CD14-positive monocyte (primary cell): ENCODE results near the gene FOXE1. TPM values are rescaled to one million over a fixed set of nuclear protein-coding genes. Genes with fewer than 3 reads are reported as not detected.

Source experiments
- DNase-seq, 3 donors: peaks; one replicate each; pipeline ENCODE4 v3.0.0-alpha.2; 2011 to 2022
- H2AFZ ChIP-seq: 2 replicates; pipeline ENCODE4 v1.6.0; 2012; ENCODE audit warnings: mild to moderate bottlenecking, low read depth, low read length, inconsistent platforms; ENCODE audit not compliant: insufficient read depth, poor library complexity, severe bottlenecking
- H3K27ac ChIP-seq, 2 donors: 1 replicate in 1 of 2; 2 replicates in 1 of 2; pipeline ENCODE4 v1.5.1; 2012 to 2013; ENCODE audit warnings: low read length in 2 of 2, control low read depth in 1 of 2, inconsistent platforms in 1 of 2, low read depth in 1 of 2, mild to moderate bottlenecking in 1 of 2
- H3K27me3 ChIP-seq, 2 donors: one replicate each; pipeline versions ENCODE4 v1.6.0 to v1.6.1; 2011 to 2013; ENCODE audit warnings: low read length in 2 of 2; ENCODE audit not compliant: control insufficient read depth in 2 of 2, insufficient read depth in 2 of 2
- H3K36me3 ChIP-seq, 2 donors: replicated peaks in 1 of 2; 1 replicate in 1 of 2; 2 replicates in 1 of 2; pipeline versions ENCODE4 v1.5.1 to v1.6.1; 2012 to 2013; ENCODE audit warnings: low read length in 2 of 2, control low read depth in 1 of 2, inconsistent platforms in 1 of 2, mild to moderate bottlenecking in 1 of 2; ENCODE audit not compliant: insufficient read depth in 2 of 2, control insufficient read depth in 1 of 2
- H3K4me1 ChIP-seq, 2 donors: 1 replicate in 1 of 2; 2 replicates in 1 of 2; pipeline versions ENCODE4 v1.5.1 to v1.6.1; 2012 to 2013; ENCODE audit warnings: low read length in 2 of 2, control low read depth in 1 of 2, inconsistent platforms in 1 of 2, mild to moderate bottlenecking in 1 of 2, moderate library complexity in 1 of 2; ENCODE audit not compliant: insufficient read depth in 2 of 2, control insufficient read depth in 1 of 2
- H3K4me2 ChIP-seq: replicated peaks from 2 replicates; pipeline ENCODE3; 2012; ENCODE audit warnings: low read length, moderate library complexity, mild to moderate bottlenecking; ENCODE audit not compliant: poor library complexity, severe bottlenecking; ENCODE audit errors: extremely low read depth
- H3K4me3 ChIP-seq, 3 experiments: fragments of 200-600 bp in 1 of 3; sonication (generic) in 1 of 3; replicated peaks in 1 of 3; 1 replicate in 2 of 3; 2 replicates in 1 of 3; pipeline ENCODE4 v1.5.1; 2011 to 2013; ENCODE audit warnings: low read length in 3 of 3, mild to moderate bottlenecking in 3 of 3, control low read depth in 2 of 3, low read depth in 2 of 3, inconsistent platforms in 1 of 3, moderate library complexity in 1 of 3
- H3K79me2 ChIP-seq: 2 replicates; pipeline ENCODE4 v1.6.0; 2012; ENCODE audit warnings: mild to moderate bottlenecking, control low read depth, inconsistent platforms, low read length, moderate library complexity; ENCODE audit not compliant: insufficient read depth
- H3K9ac ChIP-seq: 2 replicates; pipeline ENCODE4 v1.6.0; 2017; ENCODE audit warnings: low read length, mild to moderate bottlenecking; ENCODE audit not compliant: insufficient read depth, poor library complexity, severe bottlenecking
- H3K9me3 ChIP-seq, 2 donors: replicated peaks in 1 of 2; 1 replicate in 1 of 2; 2 replicates in 1 of 2; pipeline versions ENCODE4 v1.5.1 to v1.6.1; 2012 to 2013; ENCODE audit warnings: low read length in 2 of 2, control low read depth in 1 of 2; ENCODE audit not compliant: control insufficient read depth in 1 of 2, insufficient read depth in 1 of 2
- H4K20me1 ChIP-seq: 2 replicates; pipeline ENCODE4 v1.6.0; 2012; ENCODE audit warnings: mild to moderate bottlenecking, low read length, control low read depth, moderate library complexity; ENCODE audit not compliant: insufficient read depth
- H3K27ac Mint-ChIP-seq, 7 donors: one replicate each; pipeline ENCODE4 v1.8.0; 2020; ENCODE audit warnings: mild to moderate bottlenecking in 7 of 7, mixed read lengths in 7 of 7, moderate library complexity in 6 of 7, inconsistent platforms in 2 of 7
- H3K27me3 Mint-ChIP-seq, 3 donors: one replicate each; pipeline ENCODE4 v1.8.0; 2021 to 2022; ENCODE audit warnings: low read depth in 3 of 3, mild to moderate bottlenecking in 3 of 3, mixed read lengths in 3 of 3, moderate library complexity in 3 of 3, inconsistent platforms in 1 of 3
- H3K36me3 Mint-ChIP-seq, 2 donors: one replicate each; pipeline ENCODE4 v1.8.0; 2020; ENCODE audit warnings: mixed read lengths in 2 of 2, inconsistent platforms in 1 of 2, mild to moderate bottlenecking in 1 of 2
- H3K4me1 Mint-ChIP-seq: one replicate; pipeline ENCODE4 v1.8.0; 2020; ENCODE audit warnings: mild to moderate bottlenecking, mixed read lengths
- H3K4me3 Mint-ChIP-seq, 2 donors: one replicate each; pipeline ENCODE4 v1.8.0; 2020; ENCODE audit warnings: mild to moderate bottlenecking in 2 of 2, mixed read lengths in 2 of 2, moderate library complexity in 1 of 2
- H3K9me3 Mint-ChIP-seq, 7 donors: one replicate each; pipeline ENCODE4 v1.8.0; 2020 to 2022; ENCODE audit warnings: mixed read lengths in 7 of 7, mild to moderate bottlenecking in 6 of 7, moderate library complexity in 6 of 7, inconsistent platforms in 2 of 7
- WGBS: methylation state at CpG from one replicate; pipeline ENCODE4 v1.1.5; 2013; ENCODE audit warnings: missing lambda C conversion rate; ENCODE audit not compliant: insufficient coverage; 5-methylcytosine and 5-hydroxymethylcytosine counted together
- intact Hi-C, 2 donors: fragments of 100-400 bp; cut with micrococcal nuclease; formaldehyde crosslinking; loops; one replicate each; pipeline versions ENCODE4 v1.15.0 to v1.15.1; 2023
- polyA plus RNA-seq, 3 donors: library from polyadenylated mRNA; depleted of rRNA in 1 of 3; unstranded in 2 of 3; stranded (reverse) in 1 of 3; fragments of 300-500 nt in 2 of 3; fragments of >200 nt in 1 of 3; fragmentation: Illumina TruSeq in 2 of 3; gene quantifications; 1 replicate in 2 of 3; 2 replicates in 1 of 3; pipeline ENCODE4 v1.2.3, GENCODE V29; 2012 to 2021
- TF ChIP-seq, protein P1 (sequence below): fragments of 200-600 bp; IDR thresholded peaks from one replicate; pipeline ENCODE4 v1.8.0; 2022; ENCODE audit warnings: antibody characterized with exemption, mild to moderate bottlenecking

The FOXE1 gene
- polyA plus RNA-seq, 3 donors, result 0.01 TPM; not detected in 2

DNA sequence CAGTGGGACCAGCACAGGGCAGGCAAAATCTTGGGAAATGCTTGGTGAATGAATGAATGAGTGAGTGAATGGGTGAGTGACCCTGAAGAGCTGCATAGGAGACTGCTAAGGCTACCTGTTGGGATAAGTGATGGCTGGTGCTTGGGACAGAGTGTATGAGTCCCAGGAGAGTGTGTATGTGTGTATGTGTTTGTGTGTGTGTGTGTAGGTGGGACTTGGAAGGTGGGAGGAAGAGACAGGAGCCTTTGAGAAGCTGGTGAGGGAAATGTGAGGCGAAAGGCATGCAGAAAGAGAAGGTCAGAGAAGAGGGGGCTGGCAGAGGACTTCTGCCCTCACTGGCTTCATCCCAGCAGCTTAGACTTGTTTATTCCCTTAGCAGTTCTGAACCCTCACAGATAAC, 33.3 kb upstream of the FOXE1 start:
- Histone ChIP-seq H3K27ac (no peak overlapping the region), H3K36me3 (no peaks in the 10 kb centered on the region), H3K4me2 (no peak overlapping the region), H3K9me3 (peaks cover 5 to 7% of the 10 kb centered on the region in 2 donors), H3K9ac (no peak overlapping the region), H2AFZ (no peak overlapping the region), H3K27me3 (peaks cover 31 to 49% of the 10 kb centered on the region in 2 donors), H4K20me1 (no peaks in the 10 kb centered on the region), H3K79me2 (no peaks in the 10 kb centered on the region), H3K4me3 (no peak overlapping the region), H3K4me1 (no peaks in the 10 kb centered on the region)
- Mint-ChIP-seq H3K4me3 (peak overlapping the region in 1 of 2 donors; percentile 5), H3K27me3 (peaks cover 16 to 52% (median 17%) of the 10 kb centered on the region in 3 donors), H3K36me3 (no peaks in the 10 kb centered on the region), H3K27ac (no peak overlapping the region), H3K4me1 (no peaks in the 10 kb centered on the region), H3K9me3 (peaks cover 6 to 23% (median 12%) of the 10 kb centered on the region in 7 donors)
- TF ChIP-seq, protein P1, sequence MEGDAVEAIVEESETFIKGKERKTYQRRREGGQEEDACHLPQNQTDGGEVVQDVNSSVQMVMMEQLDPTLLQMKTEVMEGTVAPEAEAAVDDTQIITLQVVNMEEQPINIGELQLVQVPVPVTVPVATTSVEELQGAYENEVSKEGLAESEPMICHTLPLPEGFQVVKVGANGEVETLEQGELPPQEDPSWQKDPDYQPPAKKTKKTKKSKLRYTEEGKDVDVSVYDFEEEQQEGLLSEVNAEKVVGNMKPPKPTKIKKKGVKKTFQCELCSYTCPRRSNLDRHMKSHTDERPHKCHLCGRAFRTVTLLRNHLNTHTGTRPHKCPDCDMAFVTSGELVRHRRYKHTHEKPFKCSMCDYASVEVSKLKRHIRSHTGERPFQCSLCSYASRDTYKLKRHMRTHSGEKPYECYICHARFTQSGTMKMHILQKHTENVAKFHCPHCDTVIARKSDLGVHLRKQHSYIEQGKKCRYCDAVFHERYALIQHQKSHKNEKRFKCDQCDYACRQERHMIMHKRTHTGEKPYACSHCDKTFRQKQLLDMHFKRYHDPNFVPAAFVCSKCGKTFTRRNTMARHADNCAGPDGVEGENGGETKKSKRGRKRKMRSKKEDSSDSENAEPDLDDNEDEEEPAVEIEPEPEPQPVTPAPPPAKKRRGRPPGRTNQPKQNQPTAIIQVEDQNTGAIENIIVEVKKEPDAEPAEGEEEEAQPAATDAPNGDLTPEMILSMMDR, result no peak
- DNase-seq, result no peak
- no CpG with 5 or more reads among the region's 1 CpG for WGBS
- intact Hi-C loops, result no loop called here

DNA sequence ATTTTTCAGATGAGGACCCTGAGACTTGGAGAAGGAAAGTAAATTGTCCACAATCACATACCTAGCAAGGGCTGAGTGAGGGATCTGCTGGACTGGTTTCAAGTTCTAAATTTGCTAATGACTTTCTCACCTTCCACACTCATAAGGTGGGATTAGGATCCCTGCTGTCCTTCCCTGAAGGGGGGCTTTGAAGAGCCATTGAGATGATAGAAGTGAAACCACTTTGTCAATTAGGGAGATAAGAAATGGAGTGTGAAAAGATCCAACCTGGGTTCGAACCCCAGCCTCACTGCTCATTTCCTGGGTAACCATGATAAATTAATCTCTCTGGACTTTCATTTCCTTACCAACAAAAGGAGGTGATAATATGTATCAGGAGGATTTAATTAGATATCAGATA, 32.7 kb upstream of the FOXE1 start:
- no peak overlapping the region for H3K4me2 ChIP-seq
- no peak overlapping the region for H3K9ac ChIP-seq
- TF ChIP-seq, protein P1, result no peak
- no peak for DNase-seq
- Mint-ChIP-seq H3K27ac (no peak overlapping the region), H3K27me3 (peaks cover 16 to 54% (median 17%) of the 10 kb centered on the region in 3 donors), H3K4me1 (no peaks in the 10 kb centered on the region), H3K4me3 (no peak overlapping the region), H3K36me3 (no peaks in the 10 kb centered on the region), H3K9me3 (peaks cover 6 to 26% (median 15%) of the 10 kb centered on the region in 7 donors)
- H3K27me3 ChIP-seq, result peaks cover 36 to 55% of the 10 kb centered on the region in 2 donors
- H3K4me3 ChIP-seq, result no peak overlapping the region
- H3K27ac ChIP-seq, result no peak overlapping the region
- no peaks in the 10 kb centered on the region for H3K4me1 ChIP-seq
- H3K79me2 ChIP-seq, result no peaks in the 10 kb centered on the region
- no peak overlapping the region for H2AFZ ChIP-seq
- intact Hi-C loops, result no loop called here
- no CpG with 5 or more reads among the region's 1 CpG for WGBS
- H3K9me3 ChIP-seq, result peaks cover 7 to 8% of the 10 kb centered on the region in 2 donors
- no peaks in the 10 kb centered on the region for H3K36me3 ChIP-seq
- no peaks in the 10 kb centered on the region for H4K20me1 ChIP-seq
